ENCODE data around the gene IFT43. TPM values are rescaled to one million over a fixed set of nuclear protein-coding genes. Genes with fewer than 3 reads are reported as not detected.

Gene IFT43
- total and polyA plus RNA-seq, 2 donors = 27.5 to 47.2 TPM

GRCh38 chr14:76098916-76099675 lies 113.5 kb downstream of the IFT43 start:
- peaks cover 0 to 2% of the 10 kb centered on the region in 2 donors for H3K27me3 ChIP-seq (ENCODE audit: control insufficient read depth in 2 of 2, insufficient read depth in 1 of 2, low read length in 1 of 2)
- H3K36me3 ChIP-seq (ENCODE audit: control insufficient read depth in 2 of 2, insufficient read depth in 2 of 2, low read length in 1 of 2) = no peaks in the 10 kb centered on the region
- H3K27ac ChIP-seq (ENCODE audit: low read depth in 1 of 2, low read length in 1 of 2) = no peak overlapping the region
- 96% methylated on average over 28 of the region's 28 CpGs for WGBS
- no peaks in the 10 kb centered on the region for H3K4me1 ChIP-seq (ENCODE audit: control insufficient read depth in 2 of 2, insufficient read depth in 2 of 2, low read length in 2 of 2)
- no peak for DNase-seq (ENCODE audit: low read depth in 6 of 9, low spot score in 9 of 9)
- no peak overlapping the region for H3K4me3 ChIP-seq (ENCODE audit: low read length in 2 of 2)
- no peaks in the 10 kb centered on the region for H3K9me3 ChIP-seq (ENCODE audit: control insufficient read depth in 2 of 2, insufficient read depth in 1 of 2, low read length in 1 of 2)

GRCh38 chr14:76100236-76100635 lies 114.7 kb downstream of the IFT43 start:
- peaks cover 0 to 2% of the 10 kb centered on the region in 2 donors for H3K27me3 ChIP-seq (ENCODE audit: control insufficient read depth in 2 of 2, insufficient read depth in 1 of 2, low read length in 1 of 2)
- H3K27ac ChIP-seq (ENCODE audit: low read depth in 1 of 2, low read length in 1 of 2) = no peak overlapping the region
- no peaks in the 10 kb centered on the region for H3K4me1 ChIP-seq (ENCODE audit: control insufficient read depth in 2 of 2, insufficient read depth in 2 of 2, low read length in 2 of 2)
- no peaks in the 10 kb centered on the region for H3K9me3 ChIP-seq (ENCODE audit: control insufficient read depth in 2 of 2, insufficient read depth in 1 of 2, low read length in 1 of 2)
- WGBS = 84% methylated on average over 14 of the region's 14 CpGs
- no peaks in the 10 kb centered on the region for H3K36me3 ChIP-seq (ENCODE audit: control insufficient read depth in 2 of 2, insufficient read depth in 2 of 2, low read length in 1 of 2)
- H3K4me3 ChIP-seq (ENCODE audit: low read length in 2 of 2) = no peak overlapping the region
- no peak for DNase-seq (ENCODE audit: low read depth in 6 of 9, low spot score in 9 of 9)

GRCh38 chr14:76101391-76102379 lies 116.1 kb downstream of the IFT43 start:
- H3K9me3 ChIP-seq (ENCODE audit: control insufficient read depth in 2 of 2, insufficient read depth in 1 of 2, low read length in 1 of 2) = no peaks in the 10 kb centered on the region
- WGBS = 91% methylated on average over 10 of the region's 10 CpGs
- H3K27me3 ChIP-seq (ENCODE audit: control insufficient read depth in 2 of 2, insufficient read depth in 1 of 2, low read length in 1 of 2) = peaks cover 0 to 2% of the 10 kb centered on the region in 2 donors
- H3K27ac ChIP-seq (ENCODE audit: low read depth in 1 of 2, low read length in 1 of 2) = no peak overlapping the region
- no peak for DNase-seq (ENCODE audit: low read depth in 6 of 9, low spot score in 9 of 9)
- no peaks in the 10 kb centered on the region for H3K4me1 ChIP-seq (ENCODE audit: control insufficient read depth in 2 of 2, insufficient read depth in 2 of 2, low read length in 2 of 2)
- H3K4me3 ChIP-seq (ENCODE audit: low read length in 2 of 2) = no peak overlapping the region
- no peaks in the 10 kb centered on the region for H3K36me3 ChIP-seq (ENCODE audit: control insufficient read depth in 2 of 2, insufficient read depth in 2 of 2, low read length in 1 of 2)

- H3K27me3 ChIP-seq (ENCODE audit: control insufficient read depth in 2 of 2, insufficient read depth in 1 of 2, low read length in 1 of 2) = no peaks in the 10 kb centered on the region
- no peaks in the 10 kb centered on the region for H3K9me3 ChIP-seq (ENCODE audit: control insufficient read depth in 2 of 2, insufficient read depth in 1 of 2, low read length in 1 of 2)
- no peak for DNase-seq (ENCODE audit: low read depth in 6 of 9, low spot score in 9 of 9)
- no peak overlapping the region for H3K4me3 ChIP-seq (ENCODE audit: low read length in 2 of 2)
- 88% methylated on average over 8 of the region's 8 CpGs for WGBS
- H3K36me3 ChIP-seq (ENCODE audit: control insufficient read depth in 2 of 2, insufficient read depth in 2 of 2, low read length in 1 of 2) = no peaks in the 10 kb centered on the region
- no peaks in the 10 kb centered on the region for H3K4me1 ChIP-seq (ENCODE audit: control insufficient read depth in 2 of 2, insufficient read depth in 2 of 2, low read length in 2 of 2)
- no peak overlapping the region for H3K27ac ChIP-seq (ENCODE audit: low read depth in 1 of 2, low read length in 1 of 2)
Observed at GRCh38 chr14:76104802-76105355, 119.3 kb downstream of the IFT43 start.

DNA sequence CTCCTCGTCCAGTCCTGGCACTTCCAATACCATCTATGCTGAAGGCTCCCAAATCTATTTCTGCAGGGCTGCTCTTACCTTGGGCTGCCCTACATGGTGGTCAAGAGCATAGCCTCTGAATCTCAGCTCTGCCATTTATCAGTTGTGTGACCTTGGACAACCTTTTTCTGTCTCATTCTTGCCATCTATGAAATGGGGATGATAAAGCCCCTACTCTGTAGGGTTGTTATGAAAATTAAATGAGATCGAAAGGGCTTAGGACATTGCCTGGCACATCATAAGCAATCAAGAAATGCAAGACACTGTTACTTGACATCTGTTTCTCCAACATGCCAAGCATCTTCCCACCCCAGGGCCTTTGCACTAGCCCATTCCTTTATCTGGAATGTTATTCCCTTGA lies 120.6 kb downstream of the IFT43 start:
- H3K4me1 ChIP-seq (ENCODE audit: control insufficient read depth in 2 of 2, insufficient read depth in 2 of 2, low read length in 2 of 2) = no peaks in the 10 kb centered on the region
- 90% methylated on average over 2 of the region's 2 CpGs for WGBS
- no peaks in the 10 kb centered on the region for H3K36me3 ChIP-seq (ENCODE audit: control insufficient read depth in 2 of 2, insufficient read depth in 2 of 2, low read length in 1 of 2)
- DNase-seq (ENCODE audit: low read depth in 6 of 9, low spot score in 9 of 9) = no peak
- no peaks in the 10 kb centered on the region for H3K27me3 ChIP-seq (ENCODE audit: control insufficient read depth in 2 of 2, insufficient read depth in 1 of 2, low read length in 1 of 2)
- H3K4me3 ChIP-seq (ENCODE audit: low read length in 2 of 2) = no peak overlapping the region
- no peaks in the 10 kb centered on the region for H3K9me3 ChIP-seq (ENCODE audit: control insufficient read depth in 2 of 2, insufficient read depth in 1 of 2, low read length in 1 of 2)
- H3K27ac ChIP-seq (ENCODE audit: low read depth in 1 of 2, low read length in 1 of 2) = no peak overlapping the region

- WGBS = 91% methylated on average over 14 of the region's 14 CpGs
- no peaks in the 10 kb centered on the region for H3K36me3 ChIP-seq (ENCODE audit: control insufficient read depth in 2 of 2, insufficient read depth in 2 of 2, low read length in 1 of 2)
- DNase-seq (ENCODE audit: low read depth in 6 of 9, low spot score in 9 of 9) = no peak
- peaks cover 0 to 4% of the 10 kb centered on the region in 2 donors for H3K27me3 ChIP-seq (ENCODE audit: control insufficient read depth in 2 of 2, insufficient read depth in 1 of 2, low read length in 1 of 2)
- H3K9me3 ChIP-seq (ENCODE audit: control insufficient read depth in 2 of 2, insufficient read depth in 1 of 2, low read length in 1 of 2) = no peaks in the 10 kb centered on the region
- H3K27ac ChIP-seq (ENCODE audit: low read depth in 1 of 2, low read length in 1 of 2) = no peak overlapping the region
- H3K4me3 ChIP-seq (ENCODE audit: low read length in 2 of 2) = no peak overlapping the region
- H3K4me1 ChIP-seq (ENCODE audit: control insufficient read depth in 2 of 2, insufficient read depth in 2 of 2, low read length in 2 of 2) = no peaks in the 10 kb centered on the region
Observed at GRCh38 chr14:76109087-76109880, 123.7 kb downstream of the IFT43 start.

- H3K27me3 ChIP-seq (ENCODE audit: control insufficient read depth in 2 of 2, insufficient read depth in 1 of 2, low read length in 1 of 2) = peaks cover 0 to 4% of the 10 kb centered on the region in 2 donors
- no peaks in the 10 kb centered on the region for H3K9me3 ChIP-seq (ENCODE audit: control insufficient read depth in 2 of 2, insufficient read depth in 1 of 2, low read length in 1 of 2)
- H3K4me1 ChIP-seq (ENCODE audit: control insufficient read depth in 2 of 2, insufficient read depth in 2 of 2, low read length in 2 of 2) = no peaks in the 10 kb centered on the region
- DNase-seq (ENCODE audit: low read depth in 6 of 9, low spot score in 9 of 9) = no peak
- H3K4me3 ChIP-seq (ENCODE audit: low read length in 2 of 2) = no peak overlapping the region
- no peak overlapping the region for H3K27ac ChIP-seq (ENCODE audit: low read depth in 1 of 2, low read length in 1 of 2)
- H3K36me3 ChIP-seq (ENCODE audit: control insufficient read depth in 2 of 2, insufficient read depth in 2 of 2, low read length in 1 of 2) = no peaks in the 10 kb centered on the region
- WGBS = 69% methylated on average over 22 of the region's 22 CpGs
Observed at GRCh38 chr14:76112889-76113624, 127.5 kb downstream of the IFT43 start.

DNA sequence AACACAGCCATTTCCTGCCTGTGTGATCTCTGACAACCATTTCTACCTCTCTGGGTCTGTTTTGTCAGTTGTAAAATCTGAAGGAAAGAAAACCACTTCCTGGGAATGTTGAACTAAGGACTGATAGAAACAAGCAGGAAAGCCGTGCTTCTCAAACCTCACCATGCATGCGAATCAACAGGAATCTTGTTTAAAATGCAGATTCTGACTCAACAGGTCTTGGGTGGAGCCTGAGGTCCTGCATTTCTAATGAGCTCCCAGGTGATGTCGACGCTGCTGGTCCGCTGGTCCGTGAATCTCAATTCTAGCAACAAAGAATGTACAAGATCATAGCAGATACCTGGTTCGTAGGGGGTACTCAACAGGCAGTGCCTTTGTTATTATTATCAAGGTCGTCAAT lies 128.1 kb downstream of the IFT43 start:
- 41% methylated on average over 8 of the region's 8 CpGs for WGBS

More for the DNA sequence above, 128.1 kb downstream of the IFT43 start:
- Histone ChIP-seq H3K27ac (ENCODE audit: low read depth in 1 of 2, low read length in 1 of 2) (no peak overlapping the region), H3K4me1 (ENCODE audit: control insufficient read depth in 2 of 2, insufficient read depth in 2 of 2, low read length in 2 of 2) (no peaks in the 10 kb centered on the region), H3K27me3 (ENCODE audit: control insufficient read depth in 2 of 2, insufficient read depth in 1 of 2, low read length in 1 of 2) (peaks cover 0 to 4% of the 10 kb centered on the region in 2 donors), H3K4me3 (ENCODE audit: low read length in 2 of 2) (no peak overlapping the region), H3K36me3 (ENCODE audit: control insufficient read depth in 2 of 2, insufficient read depth in 2 of 2, low read length in 1 of 2) (no peaks in the 10 kb centered on the region), H3K9me3 (ENCODE audit: control insufficient read depth in 2 of 2, insufficient read depth in 1 of 2, low read length in 1 of 2) (no peaks in the 10 kb centered on the region)
- no peak for DNase-seq (ENCODE audit: low read depth in 6 of 9, low spot score in 9 of 9)

Measured in thymus (tissue), 11 donors.